ENCODE data around the gene ABCB11.
"Not testable (repeated sequence)": the region's sequence is repeated elsewhere in the genome, so short reads cannot be mapped to it uniquely, and the experiment has no call there.

Gene ABCB11

DNA sequence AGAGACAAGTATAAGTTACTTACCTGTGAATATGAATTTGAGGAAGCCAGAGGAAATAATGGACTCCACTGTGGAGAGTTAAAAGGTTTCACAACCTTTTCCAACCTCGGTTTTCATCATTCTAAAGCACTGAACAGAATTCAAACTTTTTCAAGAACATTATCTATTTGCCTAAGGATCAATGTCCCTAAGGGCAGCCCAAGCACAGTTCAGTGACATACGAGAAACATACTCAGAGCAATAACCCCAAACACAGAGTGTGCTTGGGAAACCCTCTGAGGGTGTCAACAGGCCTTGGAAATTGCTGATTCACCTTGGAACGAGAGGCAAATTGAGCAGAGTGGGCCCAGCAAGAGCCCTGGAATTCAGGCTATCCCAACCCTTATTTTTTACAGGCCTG, at the start of gene ABCB11:
ABCB11 (minus strand) TSS at position 123 of the 400 bp plus-strand sequence. CDS start 13,199 bp downstream, outside the sequence.
- no peaks in the 10 kb centered on the region for H3K36me3 Mint-ChIP-seq (ENCODE audit: low read depth)
- H3K27me3 Mint-ChIP-seq = no peaks in the 10 kb centered on the region
- no peak for ATAC-seq
- no peak within 1 kb of the TSS for H3K27ac Mint-ChIP-seq
- no peaks in the 10 kb centered on the region for H3K4me1 Mint-ChIP-seq
- peaks cover 17% of the 10 kb centered on the region for H3K9me3 Mint-ChIP-seq
- H3K4me3 Mint-ChIP-seq = no peak within 1 kb of the TSS
- DNase-seq = no peak

DNA sequence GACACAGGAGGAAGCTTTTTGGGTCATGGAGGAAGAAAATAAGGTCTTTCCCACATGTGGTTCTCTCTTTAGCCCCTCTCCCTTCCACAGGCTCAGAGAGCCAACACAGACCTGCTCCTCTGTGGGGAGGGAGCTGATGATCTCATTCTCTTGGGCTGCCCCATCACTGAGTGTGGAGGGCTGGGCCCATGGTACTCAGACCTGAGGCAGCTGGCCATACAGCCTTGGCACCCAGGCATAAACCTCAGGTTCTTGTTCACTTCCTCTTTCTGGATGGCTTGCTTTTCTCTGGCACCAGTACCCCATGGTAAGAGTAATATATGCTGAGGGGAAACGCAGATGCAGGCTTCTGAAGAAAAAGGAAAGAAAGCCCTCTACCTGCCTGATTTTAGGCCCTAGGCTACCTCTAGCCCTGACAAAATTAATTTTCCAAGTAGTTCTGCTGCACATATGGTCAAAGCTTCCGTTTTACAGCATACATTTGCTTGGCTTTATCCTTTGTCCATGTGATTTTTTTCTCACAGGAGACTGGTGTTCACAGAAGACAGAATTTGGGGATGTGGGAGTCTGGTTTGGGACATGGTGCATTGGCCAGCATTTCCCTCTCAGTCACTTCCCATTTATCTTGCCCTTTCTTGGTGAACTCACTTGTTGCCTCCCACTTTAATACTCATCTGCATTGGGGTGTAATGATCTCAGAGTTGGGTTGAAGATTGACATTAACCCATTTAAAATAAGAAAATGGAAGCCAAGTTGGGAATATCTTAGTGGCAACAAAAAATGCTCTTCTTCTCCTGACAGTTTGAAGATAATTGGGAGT, 49.3 kb upstream of the ABCB11 start:
- H3K4me3 Mint-ChIP-seq = no peak overlapping the region
- H3K27ac Mint-ChIP-seq = no peak overlapping the region

DNA sequence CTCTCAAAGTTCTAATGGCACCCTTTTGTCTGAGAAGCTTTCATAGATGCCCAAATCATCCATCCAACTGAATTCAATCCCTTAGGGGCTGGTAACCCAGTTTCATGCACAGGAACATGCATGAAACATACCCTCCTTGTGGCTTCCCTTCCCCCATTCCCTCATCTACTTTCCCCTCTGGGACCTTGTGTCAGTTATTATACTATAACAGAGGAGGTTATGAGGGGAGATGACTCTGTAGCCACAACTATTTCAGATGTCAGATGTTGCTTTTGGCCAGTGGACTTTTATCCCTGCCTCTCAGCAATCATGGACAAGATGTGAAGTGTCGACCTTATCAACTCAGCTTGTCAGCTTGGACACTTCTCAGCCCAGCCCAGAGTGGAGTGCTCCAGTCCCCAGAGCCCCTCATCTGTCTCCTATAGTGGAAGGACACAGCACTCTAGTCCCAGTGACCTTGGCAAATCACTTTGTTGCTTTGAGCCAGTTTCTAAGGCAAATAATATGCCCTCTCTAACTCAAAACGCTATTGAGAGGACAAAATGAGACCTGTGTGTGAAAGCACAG, 46.6 kb upstream of the ABCB11 start:
- no peak overlapping the region for H3K27ac Mint-ChIP-seq

More for the DNA sequence above, 49.3 kb upstream of the ABCB11 start:
- Mint-ChIP-seq H3K27me3 (no peaks in the 10 kb centered on the region), H3K4me1 (peaks cover 4% of the 10 kb centered on the region), H3K36me3 (ENCODE audit: low read depth) (no peaks in the 10 kb centered on the region), H3K9me3 (peaks cover 3% of the 10 kb centered on the region)
- ATAC-seq (no peak), DNase-seq (no peak)

DNA sequence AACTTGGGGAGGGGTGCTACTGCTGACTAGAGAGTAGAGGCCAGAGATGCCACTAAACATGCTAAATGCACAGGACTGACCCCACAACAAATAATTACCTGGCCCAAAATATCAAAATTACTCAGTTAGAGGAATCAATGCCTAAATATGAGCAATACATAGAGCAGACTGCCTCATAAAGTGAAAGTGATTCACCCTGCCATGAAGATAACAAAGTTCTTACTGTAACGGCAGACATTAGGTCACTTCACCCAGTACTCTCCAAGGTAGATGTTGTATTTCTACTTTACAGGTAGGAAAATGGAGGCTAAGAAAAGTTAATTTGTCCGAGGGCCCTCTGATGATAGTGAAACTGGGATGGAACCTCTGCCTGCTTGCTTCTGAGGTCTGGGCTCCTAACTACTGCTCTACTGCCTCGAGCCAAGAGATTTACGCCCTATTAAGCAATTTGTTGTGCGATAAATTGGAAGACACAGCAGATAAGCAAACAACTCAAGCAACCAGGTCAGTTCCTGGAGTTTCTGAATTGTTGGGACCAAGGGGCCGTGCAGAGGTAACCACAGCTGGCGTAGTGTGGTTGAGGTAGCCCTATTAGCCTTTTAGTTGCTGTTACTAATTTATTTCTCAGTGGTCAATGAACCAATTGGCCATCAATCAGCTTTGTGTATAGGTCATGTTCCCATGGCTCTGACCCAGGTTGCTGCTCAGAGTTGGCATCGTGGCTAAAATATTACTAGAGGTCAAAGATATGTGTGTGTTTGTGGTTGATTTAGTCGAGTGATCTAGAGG, 43.0 kb upstream of the ABCB11 start:
- ATAC-seq = peak; percentile 76
- H3K9me3 Mint-ChIP-seq = peaks cover 10% of the 10 kb centered on the region
- no peak overlapping the region for H3K4me3 Mint-ChIP-seq
- peaks cover 45% of the 10 kb centered on the region for H3K4me1 Mint-ChIP-seq
- DNase-seq = no peak
- peaks cover 16% of the 10 kb centered on the region for H3K36me3 Mint-ChIP-seq (ENCODE audit: low read depth)
- peak overlapping the region; percentile 93 for H3K27ac Mint-ChIP-seq
- no peaks in the 10 kb centered on the region for H3K27me3 Mint-ChIP-seq

More for the DNA sequence above, 46.6 kb upstream of the ABCB11 start:
- Mint-ChIP-seq H3K36me3 (ENCODE audit: low read depth) (peaks cover 14% of the 10 kb centered on the region), H3K4me1 (peaks cover 22% of the 10 kb centered on the region), H3K9me3 (peaks cover 10% of the 10 kb centered on the region), H3K27me3 (no peaks in the 10 kb centered on the region), H3K4me3 (no peak overlapping the region)
- no peak for DNase-seq
- ATAC-seq = no peak

DNA sequence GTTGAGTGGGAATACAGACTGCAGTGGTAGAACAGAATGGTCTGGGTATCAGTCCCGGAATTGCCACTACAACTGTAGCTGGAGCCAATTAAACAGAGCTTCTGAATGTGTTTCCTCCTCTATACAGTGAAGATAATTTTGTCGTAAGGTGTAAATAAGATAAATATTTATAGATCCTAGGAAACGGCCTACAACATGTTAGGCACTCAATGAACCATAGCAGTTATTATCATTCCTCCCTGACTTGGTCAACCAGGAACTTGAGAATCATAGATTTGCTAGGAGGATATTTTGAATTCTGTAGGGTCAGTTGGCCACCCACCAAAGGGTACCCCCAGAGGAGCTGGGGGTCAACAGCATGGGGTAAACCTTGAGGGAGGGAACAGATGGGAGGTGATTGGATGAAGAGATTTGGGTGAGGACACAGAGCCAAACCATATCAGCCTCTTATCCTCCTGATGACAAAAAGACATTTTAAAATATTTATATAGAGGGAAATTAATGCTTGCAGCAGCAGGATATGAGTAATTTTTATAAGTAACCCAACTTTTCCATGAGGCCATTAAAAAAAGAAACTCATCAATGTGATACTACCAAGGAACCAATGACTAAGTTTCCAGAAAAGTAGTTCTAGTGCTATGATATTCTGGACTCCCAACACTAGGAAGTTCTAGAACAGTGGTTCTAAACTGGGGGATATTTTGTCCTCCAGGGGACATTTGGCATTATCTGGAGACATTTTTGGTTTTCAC, 42.3 kb upstream of the ABCB11 start:
- peaks cover 10% of the 10 kb centered on the region for H3K9me3 Mint-ChIP-seq
- ATAC-seq (peak; percentile 29), DNase-seq (no peak)
- no peaks in the 10 kb centered on the region for H3K27me3 Mint-ChIP-seq
- peak overlapping the region; percentile 93 for H3K27ac Mint-ChIP-seq
- peaks cover 16% of the 10 kb centered on the region for H3K36me3 Mint-ChIP-seq (ENCODE audit: low read depth)
- no peak overlapping the region for H3K4me3 Mint-ChIP-seq
- peaks cover 53% of the 10 kb centered on the region for H3K4me1 Mint-ChIP-seq

DNA sequence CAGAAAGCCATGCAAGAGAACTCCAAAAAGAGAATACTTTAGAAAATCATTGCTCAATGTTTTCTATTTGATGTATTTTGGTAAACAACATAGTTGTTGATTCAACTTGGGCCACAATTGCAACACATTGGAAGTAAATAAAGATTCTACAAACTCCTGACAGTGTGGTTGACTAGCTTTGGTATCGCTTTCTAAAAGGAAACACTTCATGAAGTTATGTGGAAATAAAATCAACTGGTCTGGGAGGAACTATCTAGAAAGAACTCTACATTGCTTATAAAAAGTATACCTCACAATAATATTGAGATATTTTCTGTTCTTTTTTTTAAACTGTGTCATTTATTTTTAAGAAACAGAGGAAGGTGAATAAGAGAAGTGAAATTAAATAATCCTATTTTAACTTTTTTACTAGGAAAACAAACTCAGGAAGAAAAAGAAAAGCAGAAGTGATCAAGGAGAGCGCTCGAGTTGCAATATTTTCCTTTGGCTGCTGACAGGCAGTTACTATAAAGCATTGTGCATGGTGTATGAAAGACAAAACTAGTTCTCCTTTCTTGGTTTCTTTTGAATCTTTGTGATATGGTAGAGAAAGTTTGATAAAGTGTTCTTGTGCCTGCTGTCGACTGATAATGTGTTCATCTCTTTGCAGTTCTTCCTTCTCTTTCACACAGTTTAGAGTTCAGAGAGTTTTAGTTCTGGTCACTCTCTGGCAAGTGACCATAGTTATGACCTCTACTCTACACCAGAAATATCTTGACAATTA, 41.2 kb upstream of the ABCB11 start:
- H3K27me3 Mint-ChIP-seq = no peaks in the 10 kb centered on the region
- peaks cover 54% of the 10 kb centered on the region for H3K4me1 Mint-ChIP-seq
- peaks cover 10% of the 10 kb centered on the region for H3K9me3 Mint-ChIP-seq
- ATAC-seq = no peak
- no peak for DNase-seq
- peak overlapping the region; percentile 76 for H3K27ac Mint-ChIP-seq
- peak overlapping the region; percentile 27 for H3K4me3 Mint-ChIP-seq
- peaks cover 16% of the 10 kb centered on the region for H3K36me3 Mint-ChIP-seq (ENCODE audit: low read depth)

DNA sequence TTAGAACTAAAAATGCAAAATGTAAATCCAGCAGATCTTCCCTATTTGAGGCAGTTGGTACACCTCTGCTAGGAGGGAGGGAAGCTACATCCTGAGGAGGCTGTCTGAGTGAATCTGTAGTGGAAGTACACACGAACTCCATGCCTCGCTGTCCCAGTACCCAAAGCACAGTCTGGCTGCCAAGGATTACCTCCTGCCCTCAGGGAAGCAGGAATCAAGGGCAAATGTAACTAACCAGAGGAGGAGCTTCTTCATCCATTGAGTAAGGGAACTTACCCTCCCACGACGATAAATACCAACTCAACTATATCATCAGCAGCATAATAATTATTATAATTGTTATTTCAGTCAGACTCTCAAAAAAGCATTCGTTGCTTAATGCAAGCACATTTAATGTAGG, 40.3 kb upstream of the ABCB11 start:
- DNase-seq (no peak), ATAC-seq (no peak)
- peak overlapping the region; percentile 51 for H3K4me3 Mint-ChIP-seq
- H3K9me3 Mint-ChIP-seq = peaks cover 10% of the 10 kb centered on the region
- no peaks in the 10 kb centered on the region for H3K27me3 Mint-ChIP-seq
- peaks cover 16% of the 10 kb centered on the region for H3K36me3 Mint-ChIP-seq (ENCODE audit: low read depth)
- H3K4me1 Mint-ChIP-seq = peaks cover 57% of the 10 kb centered on the region
- H3K27ac Mint-ChIP-seq = peak overlapping the region; percentile 47

DNA sequence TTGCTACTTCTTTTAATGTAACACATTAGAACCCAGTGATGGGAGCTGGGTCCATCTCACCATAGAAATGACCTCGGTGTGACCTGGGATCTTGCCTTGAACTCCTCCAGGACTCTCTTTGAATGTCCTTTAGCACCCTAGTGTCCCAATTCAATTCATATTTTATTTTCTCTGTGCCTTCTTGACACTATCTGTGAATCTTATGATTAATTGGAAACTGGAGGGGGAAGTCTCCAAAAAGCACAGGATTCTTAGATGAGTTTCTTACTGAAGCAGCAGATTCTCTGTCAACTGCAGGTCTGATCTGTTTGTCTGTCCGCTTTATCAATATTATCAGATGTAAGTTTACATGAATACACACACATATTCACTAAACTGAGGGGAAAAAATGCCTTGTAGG, 38.7 kb upstream of the ABCB11 start:
- peaks cover 10% of the 10 kb centered on the region for H3K9me3 Mint-ChIP-seq
- ATAC-seq (no peak), DNase-seq (no peak)
- peak overlapping the region; percentile 82 for H3K27ac Mint-ChIP-seq
- peaks cover 16% of the 10 kb centered on the region for H3K36me3 Mint-ChIP-seq (ENCODE audit: low read depth)
- peaks cover 57% of the 10 kb centered on the region for H3K4me1 Mint-ChIP-seq
- peak overlapping the region; percentile 60 for H3K4me3 Mint-ChIP-seq
- no peaks in the 10 kb centered on the region for H3K27me3 Mint-ChIP-seq

DNA sequence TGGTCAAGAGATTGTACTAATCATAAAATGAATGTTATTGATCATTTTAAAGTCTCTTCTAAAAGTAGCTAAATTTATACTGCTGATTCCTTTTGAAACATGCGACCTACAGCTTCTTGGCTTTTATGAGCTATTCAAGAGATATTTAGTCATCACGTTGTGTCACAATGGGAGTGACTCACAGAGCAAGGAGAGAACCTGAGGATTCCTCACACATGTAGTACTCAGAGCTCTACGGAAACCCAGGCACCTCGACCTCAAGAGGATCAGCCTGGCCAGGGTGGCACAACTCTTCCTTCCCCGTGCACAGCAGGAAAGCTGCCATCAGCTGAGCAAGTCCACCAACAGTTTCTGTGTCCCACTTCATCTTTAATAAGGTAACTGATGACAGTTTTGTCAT, 38.2 kb upstream of the ABCB11 start, which contains the start of gene DHRS9:
DHRS9 (plus strand) TSS at position 223 of the 400 bp plus-strand sequence. CDS start 12,019 bp downstream, outside the sequence.
- ATAC-seq (peak; percentile 93), DNase-seq (peak; percentile 25)
- H3K27me3 Mint-ChIP-seq = no peaks in the 10 kb centered on the region
- peaks cover 10% of the 10 kb centered on the region for H3K9me3 Mint-ChIP-seq
- peaks cover 52% of the 10 kb centered on the region for H3K4me1 Mint-ChIP-seq
- peak within 1 kb of the TSS; percentile 82 for H3K27ac Mint-ChIP-seq
- peak within 1 kb of the TSS; percentile 60 for H3K4me3 Mint-ChIP-seq
- peaks cover 11% of the 10 kb centered on the region for H3K36me3 Mint-ChIP-seq (ENCODE audit: low read depth)

DNA sequence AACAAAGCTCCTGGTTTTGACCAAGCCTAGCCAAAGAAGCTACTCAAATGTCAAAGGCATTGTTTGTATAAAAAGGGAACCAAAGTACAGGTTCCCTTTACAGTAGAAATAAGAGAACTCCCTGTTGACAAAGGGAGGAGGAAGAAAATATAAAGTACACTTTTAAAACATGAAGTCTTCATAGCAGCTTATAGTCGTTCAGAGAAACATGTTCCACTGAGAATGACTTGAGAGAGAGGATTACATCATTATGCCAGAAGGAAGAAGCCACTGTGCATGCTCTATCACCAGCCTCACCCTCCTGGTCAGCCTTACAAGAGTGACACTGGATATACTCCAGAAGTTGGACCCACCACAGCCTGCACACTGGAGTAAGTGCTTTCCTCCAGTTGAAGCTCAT, 35.8 kb upstream of the ABCB11 start:
- ATAC-seq = no peak
- H3K36me3 Mint-ChIP-seq (ENCODE audit: low read depth) = peaks cover 2% of the 10 kb centered on the region
- H3K27ac Mint-ChIP-seq = no peak overlapping the region
- H3K9me3 Mint-ChIP-seq = no peaks in the 10 kb centered on the region
- no peak overlapping the region for H3K4me3 Mint-ChIP-seq
- peaks cover 27% of the 10 kb centered on the region for H3K4me1 Mint-ChIP-seq
- no peaks in the 10 kb centered on the region for H3K27me3 Mint-ChIP-seq
- DNase-seq = no peak

DNA sequence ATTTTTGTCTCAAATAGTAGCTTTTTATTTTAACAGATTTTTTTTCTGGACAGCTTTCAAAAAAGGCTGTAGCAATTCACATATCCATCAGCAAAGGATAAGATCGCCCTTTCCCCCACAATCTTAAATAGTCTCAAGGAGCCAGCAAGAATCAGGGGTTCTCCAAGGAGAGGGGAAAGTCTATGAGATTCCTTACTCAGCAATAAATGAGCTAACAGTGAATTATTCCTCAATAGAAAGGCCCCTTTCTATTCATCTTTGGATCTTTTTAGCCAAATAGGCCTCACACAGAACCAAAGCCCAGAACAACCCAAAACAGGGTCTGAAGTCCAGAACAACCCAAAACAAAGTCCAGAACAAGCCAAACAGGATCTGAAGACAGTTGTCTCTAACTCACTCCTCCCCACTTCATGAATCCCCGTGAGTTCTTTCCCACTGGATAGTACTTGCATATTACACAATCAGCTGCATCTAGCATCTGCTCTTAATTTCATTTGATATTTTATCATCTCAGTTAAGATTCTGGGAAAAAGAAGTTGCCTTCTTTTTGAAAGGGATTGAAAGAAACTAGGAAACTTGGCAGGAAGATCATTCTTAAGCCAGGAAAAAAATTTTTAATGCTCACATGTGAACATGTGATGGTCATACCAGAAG, 34.9 kb upstream of the ABCB11 start:
- no peaks in the 10 kb centered on the region for H3K27me3 Mint-ChIP-seq
- no peak overlapping the region for H3K27ac Mint-ChIP-seq

DNA sequence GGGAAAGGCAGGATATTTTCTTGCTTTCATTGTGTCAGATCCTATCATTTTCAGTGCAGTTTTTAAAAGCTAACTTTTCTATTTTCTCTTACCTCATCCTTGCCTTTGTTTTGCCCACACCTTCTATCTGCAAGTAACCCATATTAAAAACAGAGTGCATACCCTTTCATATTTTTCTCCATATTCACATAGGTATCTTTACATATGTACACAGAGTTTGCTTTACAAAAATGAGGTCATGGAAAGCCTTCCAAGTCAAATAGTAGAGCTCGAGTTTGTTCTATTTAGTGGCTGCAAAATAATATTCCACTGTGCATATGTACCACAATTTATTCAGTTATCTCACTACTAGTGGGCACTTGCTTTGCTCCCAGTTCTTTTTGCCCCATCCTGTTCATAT, 34.3 kb upstream of the ABCB11 start:
- H3K4me3 Mint-ChIP-seq = no peak overlapping the region
- no peak for ATAC-seq
- H3K4me1 Mint-ChIP-seq = peaks cover 23% of the 10 kb centered on the region
- H3K9me3 Mint-ChIP-seq = no peaks in the 10 kb centered on the region
- H3K27me3 Mint-ChIP-seq = no peaks in the 10 kb centered on the region
- H3K36me3 Mint-ChIP-seq (ENCODE audit: low read depth) = no peaks in the 10 kb centered on the region
- DNase-seq = no peak
- H3K27ac Mint-ChIP-seq = no peak overlapping the region

More for the DNA sequence above, 34.9 kb upstream of the ABCB11 start:
- DNase-seq (no peak), ATAC-seq (no peak)
- Mint-ChIP-seq H3K4me3 (no peak overlapping the region), H3K4me1 (peaks cover 23% of the 10 kb centered on the region), H3K36me3 (ENCODE audit: low read depth) (no peaks in the 10 kb centered on the region), H3K9me3 (no peaks in the 10 kb centered on the region)

DNA sequence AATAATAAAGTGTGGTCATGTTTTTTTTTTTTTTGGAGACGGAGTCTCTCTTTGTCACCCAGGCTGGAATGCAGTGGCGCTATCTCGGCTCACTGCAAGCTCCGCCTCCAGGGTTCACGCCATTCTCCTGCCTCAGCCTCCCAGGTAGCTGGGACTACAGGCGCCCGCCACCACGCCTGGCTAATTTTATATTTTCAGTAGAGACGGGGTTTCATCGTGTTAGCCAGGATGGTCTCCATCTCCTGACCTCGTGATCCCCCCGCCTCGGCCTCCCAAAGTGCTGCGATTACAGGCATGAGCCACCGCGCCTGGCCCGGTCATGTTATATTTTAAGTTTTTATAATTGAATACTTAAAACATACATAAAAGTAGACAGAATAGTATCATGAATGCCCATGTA, 33.1 kb upstream of the ABCB11 start:
- not testable (repeated sequence) for DNase-seq

More for the DNA sequence above, 33.1 kb upstream of the ABCB11 start:
- H3K36me3 Mint-ChIP-seq (ENCODE audit: low read depth); ATAC-seq; H3K4me3 Mint-ChIP-seq; H3K27ac Mint-ChIP-seq; H3K9me3 Mint-ChIP-seq; H3K27me3 Mint-ChIP-seq: not testable (repeated sequence)
- H3K4me1 Mint-ChIP-seq = peaks cover 12% of the 10 kb centered on the region
